ENCODE measurements around the gene DCC.

Gene DCC

DNA sequence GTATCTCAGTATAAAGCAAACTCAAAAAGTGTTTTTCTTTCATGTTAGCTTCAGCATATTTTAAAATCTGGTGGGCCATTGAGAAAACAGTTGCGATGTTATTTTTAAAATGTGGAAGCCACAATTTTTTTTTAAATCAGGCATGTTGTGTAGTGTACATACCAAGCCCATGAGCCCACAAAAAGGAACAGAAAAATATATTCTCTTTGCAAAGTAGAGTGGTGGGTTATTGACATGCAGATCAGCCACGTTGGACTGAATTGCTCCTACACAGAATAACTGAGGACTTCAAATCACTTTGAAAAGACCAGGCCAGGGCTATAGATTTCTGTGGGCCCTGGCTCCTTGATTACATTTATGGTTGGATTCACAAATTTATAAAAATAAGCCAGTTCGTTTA is 774.4 kb downstream of the DCC start:
- H3K4me3 ChIP-seq (ENCODE audit: control insufficient read depth, low read depth, low read length): no peak overlapping the region
- no peak for DNase-seq (ENCODE audit: low read depth)
- TF ChIP-seq, protein P1, sequence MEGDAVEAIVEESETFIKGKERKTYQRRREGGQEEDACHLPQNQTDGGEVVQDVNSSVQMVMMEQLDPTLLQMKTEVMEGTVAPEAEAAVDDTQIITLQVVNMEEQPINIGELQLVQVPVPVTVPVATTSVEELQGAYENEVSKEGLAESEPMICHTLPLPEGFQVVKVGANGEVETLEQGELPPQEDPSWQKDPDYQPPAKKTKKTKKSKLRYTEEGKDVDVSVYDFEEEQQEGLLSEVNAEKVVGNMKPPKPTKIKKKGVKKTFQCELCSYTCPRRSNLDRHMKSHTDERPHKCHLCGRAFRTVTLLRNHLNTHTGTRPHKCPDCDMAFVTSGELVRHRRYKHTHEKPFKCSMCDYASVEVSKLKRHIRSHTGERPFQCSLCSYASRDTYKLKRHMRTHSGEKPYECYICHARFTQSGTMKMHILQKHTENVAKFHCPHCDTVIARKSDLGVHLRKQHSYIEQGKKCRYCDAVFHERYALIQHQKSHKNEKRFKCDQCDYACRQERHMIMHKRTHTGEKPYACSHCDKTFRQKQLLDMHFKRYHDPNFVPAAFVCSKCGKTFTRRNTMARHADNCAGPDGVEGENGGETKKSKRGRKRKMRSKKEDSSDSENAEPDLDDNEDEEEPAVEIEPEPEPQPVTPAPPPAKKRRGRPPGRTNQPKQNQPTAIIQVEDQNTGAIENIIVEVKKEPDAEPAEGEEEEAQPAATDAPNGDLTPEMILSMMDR (IDR thresholded peaks at IDR 0.05; ENCODE audit: control insufficient read depth, insufficient read depth, low read depth, low read length, missing control alignments): no peak

DNA sequence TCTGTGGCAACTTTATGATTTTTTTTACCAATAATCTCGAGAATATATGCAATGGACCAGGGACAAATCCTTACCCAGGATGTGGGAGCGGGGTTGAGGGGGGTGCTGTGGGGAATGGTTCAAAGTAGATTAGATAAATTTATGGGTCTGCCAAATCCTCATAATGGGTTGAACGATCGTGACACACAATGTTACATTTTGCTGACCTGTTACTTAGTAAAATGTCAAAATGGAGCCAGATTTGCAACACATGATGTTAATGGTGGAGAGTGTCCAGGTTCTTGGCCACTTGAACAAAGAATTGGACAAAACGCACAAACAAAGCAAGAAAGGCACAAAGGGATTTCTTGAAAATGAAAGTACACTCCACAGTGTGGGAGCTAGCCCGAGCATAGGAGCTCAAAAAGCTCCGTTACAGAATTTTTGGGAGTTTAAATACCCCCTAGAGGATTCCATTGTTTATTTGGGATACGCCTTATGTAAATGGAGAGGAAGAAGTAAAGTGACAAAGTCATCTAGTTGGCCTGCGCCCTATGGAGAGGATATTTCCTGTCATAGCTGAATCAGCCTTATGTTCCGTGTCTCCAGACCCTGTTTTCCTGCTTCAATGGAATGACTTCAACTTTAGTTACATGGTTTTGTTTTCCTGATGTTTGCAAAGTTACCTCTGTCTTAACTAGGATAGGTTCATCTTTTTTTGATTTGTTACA is 776.0 kb downstream of the DCC start:
- TF ChIP-seq, protein P1 (IDR thresholded peaks at IDR 0.05; ENCODE audit: control insufficient read depth, insufficient read depth, low read depth, low read length, missing control alignments): no peak
- no peak for DNase-seq (ENCODE audit: low read depth)
- H3K4me3 ChIP-seq (ENCODE audit: control insufficient read depth, low read depth, low read length): no peak overlapping the region

DNA sequence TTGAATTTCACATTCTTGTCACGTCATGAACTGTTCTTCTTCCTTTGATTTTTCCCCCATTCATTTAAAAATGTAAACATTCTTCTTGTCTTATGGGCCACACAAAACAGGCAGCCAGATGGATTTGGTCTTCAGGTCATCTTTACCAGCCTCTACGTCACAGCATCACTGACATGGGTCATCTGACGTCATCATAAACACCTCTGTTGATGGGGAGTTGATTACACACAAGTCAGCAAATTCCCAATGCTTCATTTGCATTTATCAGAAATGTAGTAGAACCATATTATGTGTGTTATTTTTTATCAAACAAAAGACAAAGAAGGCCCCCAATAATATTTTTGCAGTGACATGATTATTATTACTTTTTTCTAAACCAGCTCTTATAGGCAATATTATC is 777.9 kb downstream of the DCC start:
- TF ChIP-seq, protein P1 (IDR thresholded peaks at IDR 0.05; ENCODE audit: control insufficient read depth, insufficient read depth, low read depth, low read length, missing control alignments): no peak
- no peak for DNase-seq (ENCODE audit: low read depth)
- H3K4me3 ChIP-seq (ENCODE audit: control insufficient read depth, low read depth, low read length): no peak overlapping the region

DNA sequence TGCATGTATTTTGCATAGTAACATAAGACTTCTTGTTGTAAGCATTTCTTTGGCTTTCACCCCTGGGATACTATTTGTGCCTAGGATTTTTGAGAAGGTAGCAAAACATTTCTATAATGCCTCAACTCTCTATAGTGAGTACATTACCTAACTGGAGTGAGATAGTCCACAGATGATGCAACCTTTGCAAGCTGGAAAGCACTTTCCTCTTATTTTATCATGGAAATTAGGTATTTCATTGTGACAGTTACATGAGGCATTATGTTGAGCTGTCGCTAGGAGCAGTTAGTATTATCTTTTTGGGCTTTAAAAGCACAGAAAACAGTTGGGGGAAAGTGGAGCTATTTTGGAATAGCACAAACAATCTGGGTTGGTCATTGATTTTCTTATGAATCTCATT is 786.2 kb downstream of the DCC start:
- TF ChIP-seq, protein P1 (IDR thresholded peaks at IDR 0.05; ENCODE audit: control insufficient read depth, insufficient read depth, low read depth, low read length, missing control alignments): no peak
- no peak overlapping the region for H3K4me3 ChIP-seq (ENCODE audit: control insufficient read depth, low read depth, low read length)
- no peak for DNase-seq (ENCODE audit: low read depth)

DNA sequence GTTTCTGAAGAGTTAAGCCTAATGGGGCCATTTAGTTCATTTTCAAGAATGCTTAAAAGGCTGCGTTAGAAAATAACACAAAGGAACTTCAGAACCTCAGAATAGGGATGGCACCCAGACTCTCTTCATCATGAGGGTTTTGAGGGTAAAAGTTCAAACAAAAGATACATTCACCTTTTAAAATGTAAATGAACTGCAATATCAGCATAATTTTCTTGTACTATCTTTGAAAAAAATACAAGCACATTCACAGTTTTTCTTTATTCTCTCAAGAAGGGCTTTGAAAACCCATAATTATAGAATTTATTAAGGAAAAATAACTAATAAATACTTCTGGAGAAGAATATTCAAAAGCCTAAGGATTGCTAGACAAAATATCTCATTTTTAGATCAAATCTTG is 791.0 kb downstream of the DCC start:
- H3K4me3 ChIP-seq (ENCODE audit: control insufficient read depth, low read depth, low read length): no peak overlapping the region
- TF ChIP-seq, protein P1 (IDR thresholded peaks at IDR 0.05; ENCODE audit: control insufficient read depth, insufficient read depth, low read depth, low read length, missing control alignments): no peak
- no peak for DNase-seq (ENCODE audit: low read depth)

DNA sequence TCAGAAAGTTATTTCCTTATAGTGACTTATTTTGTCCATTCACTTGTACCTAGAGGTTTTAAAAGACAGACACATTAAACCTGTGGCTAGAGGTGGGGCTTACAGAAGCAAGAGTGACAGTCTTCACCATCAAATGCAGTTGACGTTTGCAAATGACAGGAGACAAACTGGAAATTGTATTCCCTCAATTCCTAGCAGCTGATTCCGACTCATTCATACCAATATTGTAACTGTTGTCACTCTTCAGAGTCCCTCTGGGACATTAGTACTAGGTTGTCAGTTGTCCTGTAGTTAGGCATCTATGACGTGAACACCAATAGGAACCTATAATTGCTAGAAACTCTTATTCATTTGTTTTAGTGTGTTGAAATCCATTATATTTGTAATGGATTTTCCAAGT is 794.7 kb downstream of the DCC start:
- TF ChIP-seq, protein P1 (IDR thresholded peaks at IDR 0.05; ENCODE audit: control insufficient read depth, insufficient read depth, low read depth, low read length, missing control alignments): no peak
- DNase-seq (ENCODE audit: low read depth): no peak
- no peak overlapping the region for H3K4me3 ChIP-seq (ENCODE audit: control insufficient read depth, low read depth, low read length)
